Adipocyte (in vitro differentiated cells): ENCODE measurements around the gene MARCHF9.

Experiments used
- DNase-seq: peaks from one replicate; pipeline ENCODE4 v3.0.0-alpha.2; 2015; ENCODE audit warnings: low read depth
- H3K27me3 ChIP-seq: replicated peaks from 2 replicates; pipeline ENCODE4 v1.7.0; 2013; ENCODE audit warnings: mild to moderate bottlenecking, low read length, moderate library complexity; ENCODE audit not compliant: control insufficient read depth, insufficient read depth
- H3K36me3 ChIP-seq: 2 replicates; pipeline ENCODE4 v1.7.0; 2013; ENCODE audit warnings: low read length, mild to moderate bottlenecking, moderate library complexity; ENCODE audit not compliant: control insufficient read depth, insufficient read depth, severe bottlenecking
- H3K4me1 ChIP-seq: 2 replicates; pipeline ENCODE4 v1.7.0; 2013; ENCODE audit warnings: mild to moderate bottlenecking, low read length, moderate library complexity; ENCODE audit not compliant: control insufficient read depth, insufficient read depth
- H3K4me3 ChIP-seq: 2 replicates; pipeline ENCODE4 v1.7.0; 2013; ENCODE audit warnings: mild to moderate bottlenecking, low read length, moderate library complexity
- H3K9ac ChIP-seq: 2 replicates; pipeline ENCODE4 v1.7.0; 2013; ENCODE audit warnings: mild to moderate bottlenecking, low read length, moderate library complexity
- H3K9me3 ChIP-seq: 2 replicates; pipeline ENCODE4 v1.7.0; 2013; ENCODE audit warnings: mild to moderate bottlenecking, low read length, moderate library complexity; ENCODE audit not compliant: control insufficient read depth

MARCHF9 gene

DNA sequence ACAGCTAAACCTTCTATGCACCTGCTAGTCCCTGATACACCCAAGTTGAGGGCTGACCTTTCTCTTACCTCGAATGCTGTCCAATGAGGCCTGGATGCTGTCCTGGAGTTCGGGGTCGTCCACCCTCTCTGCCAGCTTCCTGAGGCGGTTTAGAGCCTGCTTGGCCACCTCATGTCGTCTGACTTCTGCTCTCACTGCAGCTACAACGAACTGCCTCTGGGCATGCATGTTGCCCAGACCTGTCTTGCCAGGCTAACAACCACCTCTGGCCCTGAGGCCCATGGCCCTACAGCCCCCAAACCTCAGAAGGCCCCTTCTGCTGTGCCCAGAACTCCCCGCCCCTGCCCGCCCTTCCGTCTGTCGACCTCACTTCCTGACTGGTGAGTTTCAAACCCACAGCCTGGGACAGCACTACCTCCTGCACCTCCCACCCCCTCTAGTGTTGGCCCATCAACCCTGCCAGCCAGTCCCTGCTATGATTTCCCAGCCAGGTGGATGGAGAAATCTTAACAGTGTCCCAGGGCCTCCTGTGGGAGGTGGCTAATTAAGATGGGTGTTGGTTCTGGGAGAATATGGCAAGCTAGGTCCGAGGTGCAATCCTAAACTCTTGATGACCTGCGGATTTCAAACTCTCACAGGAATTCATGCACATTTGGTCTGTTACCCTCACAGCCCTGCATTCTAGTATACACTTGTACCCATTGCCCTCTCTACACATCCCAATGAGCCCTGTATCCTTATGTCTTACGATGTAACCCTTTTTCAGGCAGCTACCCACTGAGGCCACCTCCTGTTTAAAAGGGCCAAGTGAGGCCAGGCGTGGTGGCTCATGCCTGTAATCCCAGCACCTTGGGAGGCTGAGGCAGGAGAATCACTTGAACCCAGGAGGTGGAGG, 12.8 kb upstream of the MARCHF9 start:
- no peak overlapping the region for H3K4me3 ChIP-seq
- H3K9ac ChIP-seq, result no peak overlapping the region
- H3K36me3 ChIP-seq, result peaks cover 11% of the 10 kb centered on the region
- no peak for DNase-seq
- peaks cover 30% of the 10 kb centered on the region for H3K27me3 ChIP-seq
- no peaks in the 10 kb centered on the region for H3K9me3 ChIP-seq
- H3K4me1 ChIP-seq, result peaks cover 17% of the 10 kb centered on the region

DNA sequence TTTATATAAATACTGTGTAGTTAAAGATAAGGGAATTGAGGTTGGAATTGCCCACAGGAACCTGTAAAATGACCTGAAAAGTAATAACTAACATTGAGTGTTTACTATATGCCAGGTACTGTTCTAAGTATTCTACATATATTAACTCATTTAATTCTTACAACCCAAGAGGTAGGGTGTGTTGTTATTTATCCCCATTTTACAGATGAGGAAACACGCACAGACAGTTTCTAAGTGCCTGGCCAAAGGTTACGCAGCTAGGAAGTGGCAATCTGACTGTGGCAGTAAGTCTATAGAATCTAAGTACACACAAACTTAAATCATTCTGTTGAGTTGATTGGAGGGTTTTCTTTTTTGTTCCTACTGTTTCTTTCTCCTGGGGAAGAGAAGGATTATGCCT, 11.1 kb upstream of the MARCHF9 start:
- H3K4me1 ChIP-seq, result peaks cover 17% of the 10 kb centered on the region
- no peaks in the 10 kb centered on the region for H3K9me3 ChIP-seq
- peak overlapping the region; percentile 98 for H3K4me3 ChIP-seq
- H3K27me3 ChIP-seq, result peaks cover 27% of the 10 kb centered on the region
- H3K36me3 ChIP-seq, result peaks cover 28% of the 10 kb centered on the region
- no peak for DNase-seq
- H3K9ac ChIP-seq, result peak overlapping the region; percentile 98

DNA sequence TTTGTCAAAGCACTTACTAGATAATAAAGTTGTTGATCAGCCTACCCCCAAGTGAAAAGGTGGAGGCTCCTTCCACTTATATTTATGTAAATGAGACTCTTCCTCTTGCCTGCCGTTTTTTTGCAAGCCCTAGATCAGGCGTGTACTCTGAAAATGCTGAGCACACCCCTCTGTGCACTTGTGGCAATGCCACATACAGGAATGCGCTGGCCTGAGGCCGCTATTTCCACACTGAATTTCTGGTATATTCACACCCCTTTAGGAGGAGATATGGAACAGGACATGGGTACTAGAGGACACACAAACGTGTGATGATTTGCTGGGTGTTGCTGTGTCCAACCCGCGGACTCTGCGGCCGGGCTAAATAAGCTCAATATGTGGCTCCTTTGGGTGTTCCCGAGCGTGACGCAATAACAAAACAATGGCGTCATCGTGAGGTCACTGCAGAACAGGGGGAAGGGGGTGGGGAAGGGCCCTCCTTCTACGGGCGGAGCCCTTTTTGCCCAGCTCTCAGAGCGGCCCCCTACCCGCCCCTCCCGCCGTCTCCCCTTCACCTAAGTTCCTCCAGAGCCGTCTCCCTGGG, 10.6 kb upstream of the MARCHF9 start:
- H3K9me3 ChIP-seq, result no peaks in the 10 kb centered on the region
- peak overlapping the region; percentile 98 for H3K4me3 ChIP-seq
- peak overlapping the region; percentile 98 for H3K9ac ChIP-seq
- peaks cover 17% of the 10 kb centered on the region for H3K4me1 ChIP-seq
- H3K36me3 ChIP-seq, result peaks cover 33% of the 10 kb centered on the region
- peaks cover 23% of the 10 kb centered on the region for H3K27me3 ChIP-seq
- peak; percentile 93 for DNase-seq

DNA sequence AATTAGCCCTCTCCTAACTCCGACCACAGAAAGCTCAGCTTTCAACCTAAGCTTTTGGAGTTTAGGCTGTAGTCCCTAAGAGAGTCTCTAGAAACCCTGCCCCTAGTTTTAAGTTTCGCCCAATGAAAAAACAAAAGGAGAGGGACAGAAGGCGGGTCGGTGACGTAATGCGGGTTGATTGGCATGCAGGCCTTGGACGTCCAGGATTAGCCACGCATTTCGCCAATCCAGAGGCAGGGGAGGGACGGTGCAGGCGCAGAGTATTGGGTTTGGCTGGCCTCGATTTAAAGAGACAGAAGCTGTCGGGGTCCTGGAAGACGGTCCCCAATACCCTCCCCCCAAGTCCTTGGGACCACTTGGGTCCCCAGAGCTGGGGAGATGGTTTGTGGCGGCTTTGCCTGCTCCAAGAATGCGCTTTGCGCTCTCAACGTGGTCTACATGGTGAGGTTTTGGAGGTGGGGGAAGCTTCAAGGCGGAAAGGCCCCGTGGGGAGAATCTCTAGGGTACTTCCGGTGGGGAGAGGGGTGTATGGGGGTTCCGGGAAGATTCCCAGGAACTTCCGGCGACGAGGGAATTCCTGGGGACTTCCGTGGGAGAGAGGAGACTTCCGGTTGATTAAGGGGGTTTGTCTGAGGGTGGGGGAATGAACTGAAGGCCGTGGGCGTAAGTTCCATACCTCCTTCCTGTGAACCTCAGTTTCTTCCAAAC, 10.0 kb upstream of the MARCHF9 start, which contains the start of gene TSPAN31:
TSPAN31 (plus strand) TSS at position 263 of the 708 bp plus-strand sequence; CDS start at position 379, 116 bp downstream.
- H3K9ac ChIP-seq, result peak within 1 kb of the TSS; percentile 98
- no peaks in the 10 kb centered on the region for H3K9me3 ChIP-seq
- peaks cover 17% of the 10 kb centered on the region for H3K27me3 ChIP-seq
- peak within 1 kb of the TSS; percentile 98 for H3K4me3 ChIP-seq
- peaks cover 17% of the 10 kb centered on the region for H3K4me1 ChIP-seq
- peaks cover 36% of the 10 kb centered on the region for H3K36me3 ChIP-seq
- peak; percentile 99 for DNase-seq

DNA sequence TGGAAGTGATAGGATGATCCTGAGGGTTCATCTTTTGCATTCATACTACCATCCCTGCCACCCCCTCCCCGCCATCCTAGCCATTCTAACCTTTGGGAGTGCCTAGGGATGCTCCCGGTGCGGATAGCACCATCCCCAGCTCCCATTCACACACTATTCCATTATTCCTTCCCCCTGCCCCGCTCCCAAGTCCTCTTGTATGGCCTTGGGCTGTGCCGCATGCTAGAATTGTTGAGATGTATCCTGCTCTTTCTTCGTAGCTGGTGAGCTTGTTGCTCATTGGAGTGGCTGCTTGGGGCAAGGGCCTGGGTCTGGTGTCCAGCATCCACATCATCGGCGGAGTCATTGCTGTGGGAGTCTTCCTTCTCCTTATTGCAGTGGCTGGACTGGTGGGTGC, 9.4 kb upstream of the MARCHF9 start:
- no peak for DNase-seq
- Histone ChIP-seq H3K4me3 (peak overlapping the region; percentile 98), H3K27me3 (peaks cover 12% of the 10 kb centered on the region), H3K9ac (peak overlapping the region; percentile 98), H3K4me1 (peaks cover 18% of the 10 kb centered on the region), H3K36me3 (peaks cover 41% of the 10 kb centered on the region), H3K9me3 (no peaks in the 10 kb centered on the region)

DNA sequence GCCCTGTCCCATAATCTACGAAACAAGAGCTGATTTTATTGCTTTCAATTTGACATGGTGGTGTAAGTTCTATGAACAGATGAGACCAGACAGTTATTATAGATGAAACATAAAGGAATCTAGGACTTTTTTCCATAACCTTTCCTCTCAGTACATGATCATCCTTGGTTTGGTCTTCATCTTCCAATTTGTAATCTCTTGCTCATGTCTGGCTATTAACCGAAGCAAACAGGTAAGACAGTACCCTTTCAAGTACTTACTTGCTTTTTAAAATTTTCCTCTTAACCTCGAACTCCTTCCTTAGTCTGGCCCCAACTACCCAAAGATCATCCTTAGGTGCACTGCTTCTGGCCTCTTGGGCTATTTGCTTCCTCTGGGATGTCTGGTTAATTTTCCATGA, 8.9 kb upstream of the MARCHF9 start:
- DNase-seq, result no peak
- peaks cover 45% of the 10 kb centered on the region for H3K36me3 ChIP-seq
- peaks cover 6% of the 10 kb centered on the region for H3K27me3 ChIP-seq
- peak overlapping the region; percentile 98 for H3K4me3 ChIP-seq
- H3K9ac ChIP-seq, result peak overlapping the region; percentile 98
- H3K4me1 ChIP-seq, result peaks cover 24% of the 10 kb centered on the region
- no peaks in the 10 kb centered on the region for H3K9me3 ChIP-seq

DNA sequence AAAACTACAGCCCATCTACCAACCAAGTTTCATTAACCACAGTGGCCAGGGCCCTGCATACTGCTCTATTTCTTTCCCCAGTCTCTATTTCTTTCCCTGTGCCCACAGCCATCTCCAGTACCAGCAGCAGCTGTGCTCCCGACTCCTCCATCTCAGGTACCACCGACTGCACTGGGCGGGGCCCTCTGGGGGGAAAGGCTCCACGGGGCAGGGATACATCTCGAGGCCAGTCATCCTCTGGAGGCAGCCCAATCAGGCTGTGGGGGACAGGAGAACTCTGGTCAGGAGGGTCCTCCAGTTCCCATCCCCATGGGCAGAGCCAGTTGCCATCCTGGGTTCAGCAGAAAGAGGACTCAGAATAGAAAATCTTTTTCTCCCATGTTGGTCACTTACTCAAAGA, 5.8 kb upstream of the MARCHF9 start:
- peaks cover 45% of the 10 kb centered on the region for H3K36me3 ChIP-seq
- no peak overlapping the region for H3K4me3 ChIP-seq
- peaks cover 29% of the 10 kb centered on the region for H3K4me1 ChIP-seq
- no peaks in the 10 kb centered on the region for H3K9me3 ChIP-seq
- H3K27me3 ChIP-seq, result no peaks in the 10 kb centered on the region
- no peak overlapping the region for H3K9ac ChIP-seq
- DNase-seq, result no peak

DNA sequence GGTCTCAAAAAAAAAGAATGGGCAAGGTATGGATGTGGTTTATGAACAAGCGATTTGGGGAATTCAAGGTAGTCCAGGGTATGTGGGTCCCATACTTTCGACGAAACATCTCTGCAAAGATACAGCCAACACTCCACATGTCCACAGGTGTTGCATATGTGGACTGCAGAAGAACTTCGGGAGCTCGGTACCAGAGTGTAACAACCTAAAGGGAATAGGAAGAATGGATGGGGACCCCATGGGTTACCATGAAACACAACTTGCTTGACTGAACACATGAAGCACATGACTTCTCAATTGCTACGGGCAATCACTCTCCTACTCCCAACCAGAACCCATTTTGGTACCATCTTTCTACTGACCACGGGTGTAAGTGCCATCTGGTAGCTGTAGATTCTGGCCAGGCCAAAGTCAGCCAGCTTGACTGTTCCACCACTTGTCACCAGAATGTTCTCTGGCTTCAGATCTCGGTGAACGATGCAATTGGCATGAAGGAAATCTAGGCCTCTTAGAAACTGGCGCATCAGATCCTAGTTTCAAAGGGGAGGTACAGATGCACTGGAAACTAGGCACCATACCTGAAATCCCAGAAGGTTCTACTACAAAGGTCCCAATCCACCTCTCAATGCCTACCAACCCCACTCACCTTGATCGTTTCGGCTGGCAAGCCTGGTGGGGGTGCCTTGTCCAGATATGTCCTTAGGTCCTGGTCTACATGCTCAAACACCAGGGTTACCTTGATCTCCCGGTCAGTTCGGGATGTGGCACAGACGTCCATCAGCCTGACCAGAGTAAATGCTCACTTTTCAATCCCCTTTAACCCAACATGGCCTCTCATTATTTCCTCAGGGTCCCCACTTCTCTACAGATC, 4.1 kb upstream of the MARCHF9 start:
- Histone ChIP-seq H3K36me3 (peaks cover 45% of the 10 kb centered on the region), H3K4me1 (peaks cover 25% of the 10 kb centered on the region), H3K9ac (peak overlapping the region; percentile 92), H3K27me3 (peaks cover 4% of the 10 kb centered on the region), H3K9me3 (no peaks in the 10 kb centered on the region), H3K4me3 (peak overlapping the region; percentile 93)
- DNase-seq, result no peak

DNA sequence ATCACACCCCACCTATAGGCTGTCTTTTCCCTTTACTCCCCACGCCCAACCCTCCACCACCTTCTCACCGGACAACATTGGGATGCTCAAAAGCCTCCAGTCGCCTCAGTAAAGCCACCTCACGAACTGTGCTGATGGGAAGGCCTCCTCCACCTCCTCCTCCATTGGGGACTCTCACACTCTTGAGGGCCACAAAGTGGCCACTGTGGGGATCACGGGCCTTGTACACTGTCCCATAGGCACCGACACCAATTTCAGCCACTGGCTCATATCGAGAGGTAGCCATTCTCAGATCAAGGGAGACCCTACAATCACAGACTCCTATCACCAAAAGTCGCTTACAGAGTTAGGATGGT, 3.5 kb upstream of the MARCHF9 start:
- Histone ChIP-seq H3K9me3 (no peaks in the 10 kb centered on the region), H3K4me3 (peak overlapping the region; percentile 93), H3K4me1 (peaks cover 22% of the 10 kb centered on the region), H3K36me3 (peaks cover 41% of the 10 kb centered on the region), H3K9ac (peak overlapping the region; percentile 92), H3K27me3 (peaks cover 5% of the 10 kb centered on the region)
- no peak for DNase-seq

DNA sequence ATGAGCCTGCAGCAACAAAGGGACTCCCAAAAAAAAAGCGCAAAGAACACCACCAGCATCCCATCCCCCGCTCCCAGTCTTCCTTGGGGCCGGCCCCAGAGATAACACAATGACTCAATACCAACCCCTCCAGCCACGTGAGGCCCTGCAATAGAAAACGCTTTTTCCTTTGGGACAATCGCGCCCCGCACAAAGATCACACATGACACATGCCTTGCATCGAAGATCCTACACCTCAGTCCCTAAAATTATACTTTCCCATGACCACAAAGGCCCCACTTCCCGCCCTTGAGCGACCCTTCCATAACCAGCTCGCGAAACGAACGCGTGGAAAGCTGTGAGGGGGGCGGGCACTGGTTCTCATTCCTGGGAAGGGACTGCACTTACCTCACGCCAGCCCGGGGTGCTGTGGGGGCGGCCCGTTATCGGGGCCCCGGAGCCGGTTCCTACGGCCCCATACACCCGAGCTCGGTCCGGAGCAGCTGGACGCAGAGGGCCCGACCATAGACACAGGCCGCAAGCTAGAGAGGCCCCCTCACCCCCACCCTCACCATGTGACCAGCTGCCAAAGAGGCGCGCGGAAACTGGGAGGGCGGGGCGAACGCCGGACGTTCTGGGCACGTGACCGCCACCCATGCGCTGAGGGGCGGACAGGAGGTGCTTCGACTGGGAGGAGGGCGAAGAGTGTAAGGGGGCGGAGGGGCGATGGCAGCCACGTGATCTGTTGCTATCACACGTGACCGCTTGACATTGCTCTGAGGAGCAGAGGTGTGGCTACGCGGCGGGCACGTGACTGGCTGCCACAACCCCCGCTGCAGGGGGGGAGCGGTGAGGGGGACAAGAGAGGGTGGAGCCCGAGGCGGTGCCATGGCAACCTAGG, 2.9 kb upstream of the MARCHF9 start, which contains the start of gene CDK4:
CDK4 (minus strand) TSS at position 523 of the 880 bp plus-strand sequence. CDS start 593 bp downstream, outside the sequence.
- H3K27me3 ChIP-seq, result peaks cover 11% of the 10 kb centered on the region

More for the DNA sequence above, 2.9 kb upstream of the MARCHF9 start, which contains the start of gene CDK4:
- Histone ChIP-seq H3K4me3 (peak within 1 kb of the TSS; percentile 93), H3K9me3 (no peaks in the 10 kb centered on the region), H3K36me3 (peaks cover 35% of the 10 kb centered on the region), H3K4me1 (peaks cover 20% of the 10 kb centered on the region), H3K9ac (peak within 1 kb of the TSS; percentile 92)
- peak; percentile 99 for DNase-seq
